Activated CD4-positive, alpha-beta T cell treated with anti-CD3 and anti-CD28 coated beads, Interleukin-2, amount 50 U/mL, for 1 hour (primary cell): ENCODE results near the gene ADGB.
A peak's percentile ranks its signal among the peaks of the same experiment; 100 is the strongest.

ENCODE experiments used
- DNase-seq: peaks from one replicate; pipeline ENCODE4 v3.0.0-alpha.2; 2020

Gene ADGB

GRCh38 chr6:146635165-146635564 is 36.4 kb downstream of the ADGB start:
- DNase-seq = no peak

GRCh38 chr6:146636481-146636880 is 37.7 kb downstream of the ADGB start:
- DNase-seq = no peak

- no peak for DNase-seq
Measured at GRCh38 chr6:146642921-146643320, 44.1 kb downstream of the ADGB start.

GRCh38 chr6:146650799-146651481 is 52.2 kb downstream of the ADGB start:
- DNase-seq = no peak

GRCh38 chr6:146651482-146651863 is 52.7 kb downstream of the ADGB start:
- no peak for DNase-seq

GRCh38 chr6:146657432-146657831 is 58.7 kb downstream of the ADGB start:
- DNase-seq = no peak

- DNase-seq = no peak
Measured at GRCh38 chr6:146664871-146665360, 66.1 kb downstream of the ADGB start.

GRCh38 chr6:146666909-146667308 is 68.1 kb downstream of the ADGB start:
- DNase-seq = no peak

DNA sequence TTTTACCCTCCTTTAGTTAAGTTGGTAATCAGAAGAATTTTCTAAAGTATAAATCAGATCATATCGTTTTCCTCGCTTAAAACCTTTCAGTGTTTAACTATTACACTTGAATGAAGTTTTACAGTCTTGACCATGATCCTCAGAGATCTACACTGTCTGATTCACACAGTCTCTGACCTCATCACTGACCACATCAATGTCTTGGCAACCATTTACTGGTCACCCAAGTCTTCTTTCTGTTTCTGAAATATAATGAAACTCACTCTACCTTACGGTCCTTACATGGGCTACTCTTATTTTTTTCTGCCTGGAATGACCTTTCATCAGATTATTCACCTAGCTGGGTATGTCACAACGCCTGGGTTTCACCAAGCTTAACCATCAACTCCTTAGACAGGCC is 71.4 kb downstream of the ADGB start:
- DNase-seq = no peak

GRCh38 chr6:146673069-146673468 is 74.3 kb downstream of the ADGB start:
- no peak for DNase-seq

DNA sequence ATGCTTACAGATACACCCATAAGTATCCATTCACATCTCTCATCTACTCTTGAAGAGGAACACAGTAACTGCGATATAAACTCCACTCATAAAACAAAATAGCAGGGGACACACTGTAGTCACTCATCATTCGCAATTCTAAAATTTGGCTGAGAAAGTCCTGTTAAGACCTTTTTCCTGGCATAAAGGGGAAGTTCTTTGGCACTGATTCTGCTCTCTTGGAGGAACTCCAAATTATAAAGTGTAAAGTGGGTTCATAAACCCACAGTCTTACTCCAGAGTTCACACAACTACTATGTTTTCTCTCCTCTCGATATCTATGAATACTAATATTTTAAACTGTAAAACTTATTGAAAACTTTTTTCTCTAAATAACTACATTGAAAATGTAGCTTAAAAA is 80.6 kb downstream of the ADGB start:
- no peak for DNase-seq

GRCh38 chr6:146682919-146683318 is 84.1 kb downstream of the ADGB start:
- DNase-seq = no peak

DNA sequence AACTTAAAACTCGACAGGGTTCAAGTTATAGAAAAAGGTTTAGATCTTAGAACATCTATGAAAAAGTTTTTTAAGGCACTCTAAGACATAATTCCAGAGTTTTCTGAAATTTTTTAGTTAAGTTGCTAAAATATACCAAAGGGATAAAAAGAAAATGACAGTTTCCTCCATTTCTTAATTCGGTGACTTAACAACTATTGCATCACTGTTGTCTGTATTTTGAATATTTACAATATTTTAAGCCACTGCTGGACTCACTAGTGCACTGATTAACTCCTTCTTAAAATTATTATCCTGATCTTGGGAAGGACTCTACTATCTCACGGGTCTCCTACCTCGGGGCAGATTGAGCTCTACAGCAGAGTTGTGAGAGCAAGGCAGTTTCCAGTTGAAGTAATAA is 91.0 kb downstream of the ADGB start:
- DNase-seq = no peak

DNA sequence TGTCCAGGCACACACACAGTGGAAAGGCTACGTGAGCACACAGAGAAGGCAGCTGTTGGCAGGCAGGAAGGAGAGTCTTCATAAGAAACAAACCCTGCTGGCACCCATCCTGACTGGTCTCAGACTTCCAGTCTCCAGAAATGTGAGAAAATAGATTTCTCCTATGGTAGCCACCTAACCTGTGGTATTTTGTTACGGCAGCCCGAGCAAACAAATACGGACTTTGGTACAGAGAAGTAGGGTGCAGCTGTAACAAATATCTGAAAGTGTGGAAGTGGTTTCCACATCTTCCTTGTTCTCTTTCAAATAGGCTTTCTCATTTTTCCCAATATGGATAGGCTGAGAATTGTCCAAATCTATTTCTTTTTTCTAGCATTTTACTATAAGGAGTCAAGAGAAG is 94.6 kb downstream of the ADGB start:
- DNase-seq = no peak

- no peak for DNase-seq
Measured at GRCh38 chr6:146697921-146698320, 99.1 kb downstream of the ADGB start.

- DNase-seq = peak; percentile 24
Measured at GRCh38 chr6:146700078-146700686, 101.4 kb downstream of the ADGB start.

DNA sequence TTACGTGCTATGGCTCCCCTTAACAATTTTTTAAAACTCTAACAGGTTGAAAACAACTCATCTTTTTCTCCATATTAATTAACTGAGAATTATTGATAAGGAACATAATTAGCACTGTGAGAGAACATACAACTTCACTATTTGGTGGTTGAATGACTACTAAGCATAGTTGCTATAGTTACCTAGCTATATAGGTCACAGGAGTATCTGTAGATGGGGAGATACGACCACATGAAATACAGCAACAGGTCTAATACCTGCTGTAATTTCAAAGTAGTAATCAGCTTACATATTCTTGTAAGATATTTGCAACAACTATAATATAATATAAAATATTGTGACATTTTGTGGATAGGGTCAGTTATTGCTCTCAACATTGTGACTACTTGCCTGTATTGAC is 102.9 kb downstream of the ADGB start:
- no peak for DNase-seq

DNA sequence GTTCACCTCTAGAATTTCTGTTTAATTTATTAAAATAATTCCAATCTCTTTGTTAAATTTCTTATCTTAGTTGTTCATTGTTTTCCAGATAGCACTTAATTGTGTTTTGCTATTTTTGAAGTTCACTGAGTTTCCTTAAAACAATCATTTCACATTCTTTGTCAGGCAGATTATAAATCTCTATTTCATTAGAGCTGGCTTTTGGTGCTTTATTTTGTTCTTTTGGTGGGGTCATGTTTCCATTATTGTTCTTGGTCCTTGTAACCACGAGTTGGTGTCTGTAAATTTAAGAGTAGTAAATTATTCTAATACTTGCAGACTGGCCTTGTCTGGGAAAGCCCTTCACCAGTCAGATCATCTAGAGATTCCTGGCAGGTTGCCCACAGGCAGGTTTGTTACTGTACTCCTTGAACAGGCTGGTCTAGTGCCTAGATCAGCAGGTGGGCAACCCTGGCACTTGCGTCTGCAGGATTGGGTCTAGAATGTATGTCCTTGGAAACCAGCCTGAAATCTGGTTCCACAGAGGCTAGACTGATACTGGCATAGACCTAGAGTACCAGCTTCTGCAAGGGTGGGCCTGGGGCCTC is 110.4 kb downstream of the ADGB start:
- no peak for DNase-seq

GRCh38 chr6:146719387-146719786 is 120.6 kb downstream of the ADGB start:
- DNase-seq = no peak

DNA sequence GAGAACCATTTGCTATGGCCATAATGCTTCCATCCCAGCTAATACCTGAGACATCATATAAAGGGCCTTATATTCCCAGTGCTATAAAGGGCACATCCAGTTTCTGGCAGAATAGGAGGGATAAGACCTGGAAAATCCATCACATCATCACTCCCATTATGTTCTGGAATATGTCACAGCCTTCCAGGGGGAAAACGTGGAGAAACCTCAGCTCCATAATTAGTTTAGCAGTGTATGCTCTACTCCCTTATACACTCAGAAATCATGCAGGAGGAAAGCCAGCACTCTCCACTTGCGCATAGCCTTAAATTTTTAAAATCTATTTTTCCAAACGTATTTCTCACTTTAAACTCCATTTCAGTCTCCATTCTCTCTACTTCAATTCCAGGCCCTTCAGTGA is 140.9 kb downstream of the ADGB start:
- no peak for DNase-seq

- DNase-seq = no peak
Measured at GRCh38 chr6:146741609-146742008, 142.8 kb downstream of the ADGB start.

GRCh38 chr6:146753306-146753705 is 154.5 kb downstream of the ADGB start:
- no peak for DNase-seq

GRCh38 chr6:146767632-146768031 is 168.9 kb downstream of the ADGB start:
- DNase-seq = no peak

DNA sequence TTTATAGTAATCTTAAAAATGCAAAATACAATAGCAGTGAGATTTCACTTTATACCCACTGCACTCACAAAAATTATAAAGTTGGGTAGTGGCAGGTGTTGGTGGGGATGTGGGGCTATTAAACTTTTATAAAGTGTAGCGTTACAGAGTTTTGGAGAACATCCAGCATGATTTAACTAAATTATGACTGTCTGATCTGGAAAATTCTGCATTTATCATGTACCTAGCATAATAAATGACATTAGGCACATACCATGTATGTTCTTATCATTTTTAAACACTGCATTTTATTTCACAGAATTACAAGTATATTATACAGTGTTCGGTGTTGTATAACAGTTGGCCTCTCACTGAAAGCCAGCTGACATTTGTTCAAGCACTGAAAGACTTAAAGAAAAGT is 169.9 kb downstream of the ADGB start:
- DNase-seq = no peak
